Muscle of leg (tissue), 11 donors: ENCODE results near the gene NSG1. TPM values are rescaled to one million over a fixed set of nuclear protein-coding genes. Genes with fewer than 3 reads are reported as not detected.
A peak's percentile ranks its signal among the peaks of the same experiment; 100 is the strongest.

Experiments
- DNase-seq: peaks from one replicate; pipeline ENCODE4 v3.0.0; 2013
- H3K27ac ChIP-seq: one replicate; pipeline ENCODE4 v1.5.1; 2013; ENCODE audit warnings: mild to moderate bottlenecking, low read length, control low read depth
- H3K27me3 ChIP-seq: one replicate; pipeline ENCODE4 v1.6.1; 2013; ENCODE audit warnings: low read length; ENCODE audit not compliant: control insufficient read depth, insufficient read depth
- H3K36me3 ChIP-seq: one replicate; pipeline ENCODE4 v1.6.1; 2013; ENCODE audit warnings: low read length; ENCODE audit not compliant: control insufficient read depth, insufficient read depth
- H3K4me1 ChIP-seq: one replicate; pipeline ENCODE4 v1.6.1; 2013; ENCODE audit warnings: low read length; ENCODE audit not compliant: control insufficient read depth, insufficient read depth
- H3K4me3 ChIP-seq: one replicate; pipeline ENCODE4 v1.5.1; 2013; ENCODE audit warnings: low read length, control low read depth
- H3K9me3 ChIP-seq: replicated peaks from 2 replicates; pipeline ENCODE4 v1.6.1; 2013; ENCODE audit warnings: low read depth, low read length; ENCODE audit not compliant: control insufficient read depth
- WGBS: methylation state at CpG from one replicate; pipeline ENCODE4 v1.1.5; 2013; ENCODE audit warnings: missing lambda C conversion rate; ENCODE audit not compliant: insufficient coverage; 5-methylcytosine and 5-hydroxymethylcytosine counted together
- polyA plus RNA-seq, 8 donors: library from polyadenylated mRNA; unstranded; fragments of 120-200 nt; gene quantifications; one replicate each; pipeline versions ENCODE4 v1.2.1 to v1.2.3, GENCODE V29; 2013; ENCODE audit warnings: inconsistent platforms in 1 of 8, low replicate concordance in 1 of 8; ENCODE audit not compliant: insufficient read length in 8 of 8, insufficient read depth in 1 of 8
- total RNA-seq: library from RNA; stranded (reverse); fragments of 120-200 nt; gene quantifications from one replicate; pipeline ENCODE4 v1.2.4, GENCODE V29; 2013

The NSG1 gene
- total and polyA plus RNA-seq, 9 donors, result 0.75 to 12.2 (median 2.8) TPM

DNA sequence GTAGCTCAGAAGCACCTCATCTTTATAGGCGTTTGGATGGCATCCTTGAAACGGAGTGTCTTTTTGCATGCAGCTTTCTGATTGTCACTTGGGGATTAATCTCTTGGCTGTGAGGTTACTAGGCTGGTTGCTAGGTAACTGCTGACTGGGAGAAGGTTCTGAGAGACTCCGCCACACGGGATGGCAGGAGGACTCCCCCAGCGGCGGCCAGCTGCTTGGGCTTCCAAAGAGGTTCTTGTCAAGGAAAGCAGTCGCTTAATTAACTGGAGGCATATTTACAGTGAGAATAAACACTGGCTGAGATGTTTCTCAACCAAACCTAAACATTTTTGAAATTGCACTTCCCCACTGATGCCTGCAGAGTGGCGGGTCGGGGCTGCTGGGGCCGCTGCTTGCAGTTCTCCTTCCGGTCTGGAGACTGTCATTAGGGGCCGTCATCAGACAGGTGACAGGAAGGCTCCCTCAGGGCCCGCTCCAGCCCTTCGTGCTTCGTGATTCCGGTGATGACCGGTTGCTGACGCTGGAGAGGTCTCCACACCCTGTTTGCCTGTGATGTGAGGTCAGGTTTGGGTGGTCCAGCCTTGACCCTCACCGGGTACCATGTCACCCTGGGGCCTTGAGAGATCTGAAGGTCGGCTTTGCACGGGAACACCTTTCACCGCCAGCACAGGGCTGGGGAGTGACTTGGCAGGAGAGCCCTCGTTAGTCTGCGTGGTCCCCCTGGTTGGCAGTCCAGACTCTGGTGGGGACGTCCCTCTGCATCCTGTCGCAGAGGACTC lies 9.1 kb downstream of the NSG1 start:
- Histone ChIP-seq H3K27ac (no peak overlapping the region), H3K4me3 (no peak overlapping the region), H3K27me3 (peaks cover 63% of the 10 kb centered on the region), H3K4me1 (peaks cover 9% of the 10 kb centered on the region), H3K36me3 (no peaks in the 10 kb centered on the region), H3K9me3 (no peaks in the 10 kb centered on the region)
- DNase-seq, result no peak
- 8% methylated on average over 13 of the region's 26 CpGs for WGBS

DNA sequence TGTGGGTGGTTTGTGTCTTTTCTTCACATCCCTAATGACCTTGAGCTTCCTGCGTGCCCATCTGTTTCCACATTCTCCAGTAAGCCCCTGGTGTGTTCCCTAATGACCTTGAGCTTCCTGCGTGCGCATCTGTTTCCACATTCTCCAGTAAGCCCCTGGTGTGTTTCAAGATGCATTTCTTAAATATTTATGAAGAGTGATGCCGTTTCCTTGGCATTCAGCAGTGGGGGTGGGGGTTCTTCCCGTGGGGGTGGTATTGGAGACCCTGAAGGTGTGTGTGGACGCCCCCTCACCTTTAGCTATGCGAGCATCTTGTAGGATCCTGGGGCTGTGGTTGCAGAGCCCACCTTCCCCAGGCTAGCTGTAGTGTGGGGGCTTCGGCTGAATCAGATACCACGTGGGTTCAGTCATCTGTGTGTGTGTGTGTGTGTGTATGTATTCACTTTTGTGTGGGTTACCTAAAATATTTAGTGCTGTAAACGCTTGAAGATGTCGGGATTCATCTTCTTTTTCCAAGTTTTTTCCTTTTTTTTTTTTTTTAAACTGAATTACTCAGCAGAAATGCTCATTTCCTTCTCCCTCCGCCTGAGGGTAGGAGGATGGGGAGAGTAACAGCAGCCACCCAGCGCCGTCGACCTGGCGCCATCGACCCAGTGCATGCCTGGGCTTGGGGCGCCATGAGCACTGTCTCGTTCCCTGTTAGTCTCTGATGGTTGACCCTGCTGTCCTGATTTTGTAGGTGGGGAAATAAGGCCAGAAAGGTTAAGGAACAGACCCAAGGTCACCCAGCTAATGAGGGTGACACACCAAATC lies 9.9 kb downstream of the NSG1 start:
- Histone ChIP-seq H3K27ac (no peak overlapping the region), H3K27me3 (peaks cover 63% of the 10 kb centered on the region), H3K4me3 (no peak overlapping the region), H3K4me1 (peaks cover 9% of the 10 kb centered on the region), H3K36me3 (no peaks in the 10 kb centered on the region), H3K9me3 (no peaks in the 10 kb centered on the region)
- WGBS, result 48% methylated on average over 7 of the region's 19 CpGs
- DNase-seq, result peak; percentile 50

DNA sequence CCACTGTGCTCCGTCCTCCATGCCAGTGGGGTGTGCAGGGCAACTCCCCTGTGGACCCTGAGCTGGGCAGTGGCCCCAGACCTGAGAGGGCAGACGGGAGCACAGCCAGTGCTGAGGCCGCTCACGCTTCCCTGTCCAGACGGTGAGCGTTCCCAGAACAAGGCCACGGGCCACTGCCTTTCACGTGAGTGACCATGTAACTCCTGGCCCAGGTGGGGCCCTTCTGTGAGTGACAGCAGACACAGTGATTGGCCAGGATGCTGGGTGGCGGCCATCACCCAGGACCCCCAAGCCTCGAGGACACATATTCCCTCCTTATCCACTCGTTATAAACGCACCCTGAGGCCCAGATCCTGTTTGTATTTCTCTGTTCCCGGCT lies 10.5 kb downstream of the NSG1 start:
- Histone ChIP-seq H3K4me1 (peaks cover 9% of the 10 kb centered on the region), H3K27ac (no peak overlapping the region), H3K4me3 (no peak overlapping the region), H3K27me3 (peaks cover 57% of the 10 kb centered on the region), H3K9me3 (no peaks in the 10 kb centered on the region), H3K36me3 (no peaks in the 10 kb centered on the region)
- DNase-seq, result no peak
- WGBS, result 81% methylated on average over 13 of the region's 13 CpGs

- no peaks in the 10 kb centered on the region for H3K36me3 ChIP-seq
- DNase-seq, result no peak
- no CpG with 5 or more reads among the region's 4 CpGs for WGBS
- H3K27me3 ChIP-seq, result peaks cover 48% of the 10 kb centered on the region
- H3K27ac ChIP-seq, result no peak overlapping the region
- peaks cover 9% of the 10 kb centered on the region for H3K4me1 ChIP-seq
- H3K9me3 ChIP-seq, result no peaks in the 10 kb centered on the region
- no peak overlapping the region for H3K4me3 ChIP-seq
Observed at GRCh38 chr4:4398430-4398829, 11.5 kb downstream of the NSG1 start.

GRCh38 chr4:4401036-4401435 lies 14.1 kb downstream of the NSG1 start:
- no peak overlapping the region for H3K4me3 ChIP-seq
- H3K9me3 ChIP-seq, result no peaks in the 10 kb centered on the region
- 68% methylated on average over 5 of the region's 7 CpGs for WGBS
- peaks cover 31% of the 10 kb centered on the region for H3K27me3 ChIP-seq
- no peak overlapping the region for H3K27ac ChIP-seq
- H3K4me1 ChIP-seq, result peaks cover 8% of the 10 kb centered on the region
- no peaks in the 10 kb centered on the region for H3K36me3 ChIP-seq
- DNase-seq, result no peak

- Histone ChIP-seq H3K36me3 (no peaks in the 10 kb centered on the region), H3K9me3 (no peaks in the 10 kb centered on the region), H3K27me3 (peaks cover 23% of the 10 kb centered on the region), H3K27ac (no peak overlapping the region), H3K4me1 (no peaks in the 10 kb centered on the region), H3K4me3 (no peak overlapping the region)
- DNase-seq, result no peak
- 74% methylated on average over 5 of the region's 13 CpGs for WGBS
Observed at GRCh38 chr4:4402966-4403365, 16.1 kb downstream of the NSG1 start.

DNA sequence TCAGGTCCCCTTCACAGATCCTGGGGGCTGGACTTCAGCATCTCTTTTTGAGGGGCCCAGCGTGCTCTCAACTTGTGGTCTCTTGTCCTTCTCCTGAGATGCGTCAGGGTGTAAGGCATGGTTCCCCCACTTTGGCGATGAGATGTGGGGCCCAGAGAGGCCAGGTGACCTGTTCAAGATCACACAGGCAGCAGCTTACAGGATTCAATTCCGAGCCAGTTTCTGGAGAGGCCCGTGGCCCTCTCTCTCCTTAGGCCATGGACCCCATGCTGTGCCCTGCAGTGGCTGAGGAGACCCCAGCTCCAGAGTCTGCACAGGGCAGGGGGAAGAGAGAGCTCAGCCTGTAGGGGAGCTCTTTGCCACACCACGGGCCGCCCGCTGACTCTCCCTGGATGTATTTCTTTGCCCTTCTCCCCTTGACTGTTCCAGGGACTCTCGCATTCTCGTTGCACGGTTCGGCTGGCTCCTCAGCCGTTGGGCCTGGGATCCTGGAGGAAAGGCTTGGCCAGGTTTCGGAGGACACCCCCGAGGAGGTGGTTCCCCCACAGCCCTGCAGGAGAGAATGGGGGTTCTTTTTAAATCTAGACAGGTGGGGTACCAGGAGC lies 18.6 kb downstream of the NSG1 start:
- DNase-seq, result no peak
- Histone ChIP-seq H3K27ac (no peak overlapping the region), H3K4me3 (no peak overlapping the region), H3K9me3 (no peaks in the 10 kb centered on the region), H3K4me1 (no peaks in the 10 kb centered on the region), H3K27me3 (peaks cover 23% of the 10 kb centered on the region), H3K36me3 (no peaks in the 10 kb centered on the region)
- 84% methylated on average over 13 of the region's 15 CpGs for WGBS

DNA sequence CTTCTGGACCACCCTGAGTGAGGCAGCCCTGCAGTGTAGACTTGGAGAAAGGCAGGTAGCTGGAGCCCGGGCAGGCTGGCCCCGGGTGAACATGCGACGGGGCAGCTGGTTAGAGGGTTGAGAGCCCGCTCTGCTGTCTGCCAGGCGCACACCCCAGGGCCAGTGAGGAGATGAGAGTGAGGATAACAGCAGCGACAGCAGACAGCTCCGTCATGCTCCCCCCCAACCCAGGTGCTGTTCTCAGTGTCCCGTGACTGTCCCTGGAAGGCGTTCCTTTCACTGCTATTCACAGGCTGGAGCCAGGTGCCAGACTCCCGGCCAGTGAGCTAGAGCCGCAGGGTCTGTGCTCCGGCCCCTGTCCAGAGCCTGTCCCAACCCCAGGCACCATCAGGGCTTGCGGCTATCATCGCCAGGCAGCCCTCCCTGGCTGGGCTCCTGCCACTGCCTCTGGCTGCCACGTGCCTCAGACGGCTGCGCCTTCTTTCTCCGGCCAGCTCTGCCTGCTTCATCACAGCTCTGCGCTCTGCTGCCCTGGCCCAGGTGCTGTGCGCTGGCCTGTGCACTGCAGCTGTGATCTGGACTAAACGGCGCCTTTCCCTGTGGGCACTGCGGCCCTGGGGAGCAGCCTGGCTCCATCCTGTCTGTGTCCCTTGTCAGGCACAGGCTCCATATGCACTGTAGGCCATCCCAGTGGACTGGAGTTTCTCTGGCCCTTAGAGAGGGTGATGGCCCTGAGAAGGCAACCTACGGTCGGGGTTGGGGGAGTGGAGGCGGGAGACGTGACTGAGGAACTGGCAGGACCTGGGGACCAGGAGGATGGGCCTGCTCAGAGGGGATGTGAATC lies 19.8 kb downstream of the NSG1 start:
- Histone ChIP-seq H3K4me1 (no peaks in the 10 kb centered on the region), H3K27me3 (peaks cover 18% of the 10 kb centered on the region), H3K9me3 (no peaks in the 10 kb centered on the region), H3K27ac (no peak overlapping the region), H3K4me3 (no peak overlapping the region), H3K36me3 (no peaks in the 10 kb centered on the region)
- DNase-seq, result no peak
- 56% methylated on average over 25 of the region's 28 CpGs for WGBS

DNA sequence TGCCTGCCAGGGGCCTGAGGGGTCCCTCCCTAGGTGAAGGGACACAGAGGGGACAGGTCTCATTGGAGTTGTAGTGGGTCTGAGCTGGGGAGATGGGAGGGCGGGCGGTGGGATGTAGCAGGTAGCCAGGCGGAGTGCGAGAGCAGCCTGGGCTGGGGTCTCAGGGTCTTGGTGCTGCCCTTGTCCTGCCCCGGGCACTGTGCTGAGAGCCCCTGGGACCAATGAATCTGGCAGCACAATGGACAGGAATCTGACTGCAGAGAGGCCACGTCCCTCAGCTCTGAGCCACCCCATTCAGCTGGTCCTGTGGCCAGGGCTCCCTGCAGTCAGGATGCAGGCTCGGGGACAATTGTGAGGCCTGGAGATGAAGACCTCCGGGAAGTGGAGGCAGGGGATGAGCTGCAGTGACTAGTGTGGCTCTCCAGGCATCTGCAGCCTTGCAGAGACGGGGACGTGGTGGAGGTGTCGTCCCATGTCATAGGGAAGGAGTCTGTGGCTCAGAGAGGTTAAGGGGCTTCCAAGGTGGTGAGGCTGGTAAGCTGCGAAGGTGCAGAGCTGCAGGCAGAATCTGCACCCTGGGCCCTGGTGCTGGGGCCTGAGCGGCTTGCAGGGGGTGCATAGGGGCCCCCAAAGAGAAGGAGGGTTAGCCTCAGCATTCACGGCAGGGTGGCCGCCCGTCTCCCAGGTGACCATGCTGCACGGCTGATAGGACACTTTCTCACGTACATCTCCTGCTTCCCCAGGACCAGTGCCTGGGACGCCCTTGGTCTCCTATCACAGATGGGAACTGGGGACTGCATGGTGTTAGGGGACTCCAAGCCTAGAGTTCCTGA lies 20.6 kb downstream of the NSG1 start:
- H3K36me3 ChIP-seq, result no peaks in the 10 kb centered on the region
- H3K4me1 ChIP-seq, result peaks cover 1% of the 10 kb centered on the region
- DNase-seq, result no peak
- H3K9me3 ChIP-seq, result no peaks in the 10 kb centered on the region
- H3K27ac ChIP-seq, result no peak overlapping the region
- 77% methylated on average over 14 of the region's 19 CpGs for WGBS
- no peak overlapping the region for H3K4me3 ChIP-seq
- H3K27me3 ChIP-seq, result peaks cover 18% of the 10 kb centered on the region
